GM12892 (cell line): ENCODE measurements around the gene DYNC2H1.

Experiments used
- POLR2A ChIP-seq: IDR thresholded peaks from 2 replicates; pipeline ENCODE4 v1.6.1; 2011; ENCODE audit warnings: low read depth, low read length, control low read depth
- POLR2AphosphoS5 ChIP-seq: IDR thresholded peaks from 2 replicates; pipeline ENCODE4 v1.6.1; 2011; ENCODE audit warnings: low read depth, low read length, control low read depth
- TAF1 ChIP-seq: IDR thresholded peaks from 2 replicates; pipeline ENCODE4 v1.6.1; 2011; ENCODE audit warnings: low read depth, mild to moderate bottlenecking, control low read depth, low read length, borderline replicate concordance

GRCh38 chr11:103476874-103477273 is 367.6 kb downstream of the DYNC2H1 start:
- TF ChIP-seq POLR2AphosphoS5 = no peak
- TF ChIP-seq POLR2A = no peak
- no peak for TF ChIP-seq TAF1
